OCI-LY7 (cell line): ENCODE measurements around the gene TRMO. TPM values are rescaled to one million over a fixed set of nuclear protein-coding genes. Genes with fewer than 3 reads are reported as not detected.

Source experiments
- BruUV-seq: library from RNA; stranded (reverse); fragments of 400-500 nt; replicated peaks from 2 replicates; lab custom pipeline; 2021; lab: Mats Ljungman, UMichigan
- CTCF ChIA-PET: fragments of 300-600 bp; sonication (Branson Sonifier 250); formaldehyde crosslinking; loops from one replicate; lab custom pipeline; 2022; ENCODE audit warnings: antibody characterized with exemption; ENCODE audit not compliant: unreplicated experiment; lab: Charles Lee
- POLR2A ChIA-PET: fragments of 300-600 bp; sonication (Branson Sonifier 250); formaldehyde crosslinking; loops from one replicate; lab custom pipeline; 2022; ENCODE audit warnings: antibody characterized with exemption; lab: Charles Lee
- DNase-seq: peaks from one replicate; pipeline ENCODE4 v3.0.0-alpha.2; 2015; ENCODE audit warnings: low spot score
- H2AFZ ChIP-seq: fragments of 200-600 bp; sonication (generic), shearing (Covaris generic); 2 replicates; pipeline ENCODE4 v1.6.1; 2014; ENCODE audit warnings: mild to moderate bottlenecking, antibody characterized with exemption, low read length, moderate library complexity
- H3K27ac ChIP-seq: fragments of 200-600 bp; sonication (generic); 2 replicates; pipeline ENCODE4 v1.5.1; 2014; ENCODE audit warnings: mixed run types, low read depth, mild to moderate bottlenecking, moderate library complexity, low read length, inconsistent platforms; ENCODE audit not compliant: poor library complexity, severe bottlenecking
- H3K36me3 ChIP-seq: fragments of 200-600 bp; sonication (generic); 2 replicates; pipeline ENCODE4 v1.6.1; 2014; ENCODE audit warnings: mild to moderate bottlenecking, antibody characterized with exemption, low read length, moderate library complexity, mixed read lengths; ENCODE audit not compliant: insufficient read depth
- H3K4me1 ChIP-seq: fragments of 200-600 bp; sonication (generic); 2 replicates; pipeline ENCODE4 v1.5.1; 2014; ENCODE audit warnings: mild to moderate bottlenecking, low read length; ENCODE audit not compliant: insufficient read depth, poor library complexity, severe bottlenecking
- H3K4me2 ChIP-seq: fragments of 200-600 bp; sonication (generic); 2 replicates; pipeline ENCODE4 v1.6.1; 2014; ENCODE audit warnings: mild to moderate bottlenecking, low read length
- H3K4me3 ChIP-seq: fragments of 200-600 bp; sonication (generic); 2 replicates; pipeline ENCODE4 v1.5.1; 2014; ENCODE audit warnings: mild to moderate bottlenecking, low read depth, low read length; ENCODE audit not compliant: poor library complexity, severe bottlenecking
- H3K79me2 ChIP-seq: fragments of 200-600 bp; sonication (generic); 2 replicates; pipeline ENCODE4 v1.6.1; 2016; ENCODE audit warnings: low read depth, mild to moderate bottlenecking, low read length, moderate library complexity, mixed read lengths; ENCODE audit not compliant: insufficient read depth
- H3K9me2 ChIP-seq: fragments of 200-600 bp; sonication (generic); 2 replicates; pipeline ENCODE4 v1.6.1; 2016; ENCODE audit warnings: mild to moderate bottlenecking, low read length, mixed read lengths; ENCODE audit not compliant: insufficient read depth
- H3K9me3 ChIP-seq: fragments of 200-600 bp; sonication (generic); 2 replicates; pipeline ENCODE4 v1.6.1; 2014; ENCODE audit warnings: mild to moderate bottlenecking, mixed run types, low read length, mixed read lengths
- H4K20me1 ChIP-seq: fragments of 200-600 bp; sonication (generic); 2 replicates; pipeline ENCODE4 v1.6.1; 2014; ENCODE audit warnings: mild to moderate bottlenecking, antibody characterized with exemption, low read length, moderate library complexity, mixed read lengths; ENCODE audit not compliant: insufficient read depth
- CTCF ChIP-seq: fragments of 200-600 bp; sonication (generic); conservative IDR thresholded peaks from 2 replicates; pipeline ENCODE4 v1.5.1; 2014; ENCODE audit warnings: mild to moderate bottlenecking, antibody characterized with exemption, low read length, moderate library complexity, mixed read lengths
- EZH2phosphoT487 ChIP-seq: fragments of 200-600 bp; sonication (generic); IDR thresholded peaks from 2 replicates; pipeline ENCODE4 v1.6.1; 2018; ENCODE audit warnings: low read depth, borderline replicate concordance, mild to moderate bottlenecking, mixed run types, antibody characterized with exemption, low read length, moderate library complexity, mixed read lengths
- intact Hi-C: fragments of 100-400 bp; cut with micrococcal nuclease; formaldehyde crosslinking; loops from one replicate; pipeline ENCODE4 v1.10.0; 2022; ENCODE audit not compliant: unreplicated experiment
- total RNA-seq, 2 experiments: library from RNA; depleted of rRNA in 1 of 2; stranded (reverse); fragments of >200 nt in 1 of 2; shearing (Covaris generic) in 1 of 2; gene quantifications; 2 replicates each; pipeline ENCODE4 v1.2.3, GENCODE V29; 2014 to 2022

TRMO gene
- total RNA-seq, 2 experiments from 2014 or later = 10.9 to 17.6 TPM

GRCh38 chr9:97911970-97912369 lies 10.3 kb downstream of the TRMO start:
- H3K4me3 ChIP-seq = no peak overlapping the region
- no peak overlapping the region for H3K27ac ChIP-seq
- no peaks in the 10 kb centered on the region for H4K20me1 ChIP-seq
- no TSS peak for BruUV-seq
- ChIA-PET CTCF (no interaction called here), POLR2A (no interaction called here)
- intact Hi-C loops = no loop called here
- no peaks in the 10 kb centered on the region for H3K9me3 ChIP-seq
- H3K79me2 ChIP-seq = no peaks in the 10 kb centered on the region
- peaks cover 7% of the 10 kb centered on the region for H3K4me1 ChIP-seq
- no peak overlapping the region for H2AFZ ChIP-seq
- TF ChIP-seq CTCF (no peak), EZH2phosphoT487 (no peak)
- no peak for DNase-seq
- H3K36me3 ChIP-seq = peaks cover 83% of the 10 kb centered on the region
- H3K4me2 ChIP-seq = no peak overlapping the region
- no peaks in the 10 kb centered on the region; the same call in 1 of the 2 replicates for H3K9me2 ChIP-seq

DNA sequence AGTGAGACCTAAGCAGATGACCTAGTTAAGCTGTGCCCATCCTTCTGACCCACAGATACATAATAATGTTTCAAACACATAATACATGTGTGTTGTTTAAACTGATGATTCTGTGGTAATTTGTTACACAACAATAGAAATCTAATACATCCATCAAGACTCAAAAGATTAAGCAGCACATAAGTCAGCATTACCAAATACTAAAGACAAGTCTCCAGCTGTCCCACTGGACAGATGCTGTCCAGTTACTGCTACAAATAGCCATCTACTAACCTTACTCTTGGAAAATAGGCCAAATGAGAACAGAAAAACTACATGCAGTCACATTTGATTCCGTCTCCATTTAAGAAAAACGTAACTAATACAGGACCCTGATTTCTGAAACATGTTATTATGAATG lies 10.8 kb downstream of the TRMO start:
- CTCF ChIA-PET = no interaction called here

GRCh38 chr9:97910357-97910756 lies 11.9 kb downstream of the TRMO start:
- Histone ChIP-seq H3K27ac (no peak overlapping the region), H4K20me1 (no peaks in the 10 kb centered on the region), H2AFZ (no peak overlapping the region), H3K4me2 (no peak overlapping the region), H3K9me2 (no peaks in the 10 kb centered on the region), H3K4me1 (peaks cover 8% of the 10 kb centered on the region), H3K36me3 (peaks cover 93% of the 10 kb centered on the region), H3K4me3 (no peak overlapping the region), H3K9me3 (no peaks in the 10 kb centered on the region), H3K79me2 (0 out of 2 replicates have a peak, but pooled peaks cover 3% of the 10 kb centered on the region)
- intact Hi-C loops = no loop called here
- CTCF ChIA-PET = no interaction called here
- TF ChIP-seq CTCF (no peak), EZH2phosphoT487 (no peak)
- BruUV-seq = no TSS peak
- POLR2A ChIA-PET = interaction anchor here (1.2 kb wide), 1 partner anchor 10 kb away, joined by 3 read pairs; no protein-coding TSS in a partner anchor
- no peak for DNase-seq

More for the DNA sequence above, 10.8 kb downstream of the TRMO start:
- Histone ChIP-seq H3K79me2 (no peaks in the 10 kb centered on the region), H2AFZ (no peak overlapping the region), H3K27ac (no peak overlapping the region), H4K20me1 (no peaks in the 10 kb centered on the region), H3K4me3 (no peak overlapping the region), H3K9me3 (no peaks in the 10 kb centered on the region), H3K4me2 (no peak overlapping the region), H3K9me2 (no peaks in the 10 kb centered on the region), H3K36me3 (peaks cover 86% of the 10 kb centered on the region), H3K4me1 (peaks cover 8% of the 10 kb centered on the region)
- intact Hi-C loops = no loop called here
- POLR2A ChIA-PET = no interaction called here
- DNase-seq = no peak
- no peak for TF ChIP-seq EZH2phosphoT487
- BruUV-seq = no TSS peak
